Hepatocyte (in vitro differentiated cells): ENCODE results near the gene TH.

Experiments
- EZH2 ChIP-seq: fragments of 200-600 bp; sonication (generic); IDR thresholded peaks from 2 replicates; pipeline ENCODE4 v1.6.1; 2016; ENCODE audit warnings: antibody characterized with exemption, mild to moderate bottlenecking, borderline replicate concordance
- EZH2phosphoT487 ChIP-seq: fragments of 200-600 bp; sonication (generic); IDR thresholded peaks from one replicate; pipeline ENCODE4 v1.6.1; 2018; ENCODE audit warnings: antibody characterized with exemption, mild to moderate bottlenecking, low read depth, moderate library complexity; ENCODE audit not compliant: unreplicated experiment, severe bottlenecking
- TF ChIP-seq, protein P1 (sequence below): fragments of 200-600 bp; sonication (generic); IDR thresholded peaks from 2 replicates; pipeline ENCODE4 v1.5.1; 2016; ENCODE audit warnings: antibody characterized with exemption, mild to moderate bottlenecking; ENCODE audit not compliant: poor library complexity

DNA sequence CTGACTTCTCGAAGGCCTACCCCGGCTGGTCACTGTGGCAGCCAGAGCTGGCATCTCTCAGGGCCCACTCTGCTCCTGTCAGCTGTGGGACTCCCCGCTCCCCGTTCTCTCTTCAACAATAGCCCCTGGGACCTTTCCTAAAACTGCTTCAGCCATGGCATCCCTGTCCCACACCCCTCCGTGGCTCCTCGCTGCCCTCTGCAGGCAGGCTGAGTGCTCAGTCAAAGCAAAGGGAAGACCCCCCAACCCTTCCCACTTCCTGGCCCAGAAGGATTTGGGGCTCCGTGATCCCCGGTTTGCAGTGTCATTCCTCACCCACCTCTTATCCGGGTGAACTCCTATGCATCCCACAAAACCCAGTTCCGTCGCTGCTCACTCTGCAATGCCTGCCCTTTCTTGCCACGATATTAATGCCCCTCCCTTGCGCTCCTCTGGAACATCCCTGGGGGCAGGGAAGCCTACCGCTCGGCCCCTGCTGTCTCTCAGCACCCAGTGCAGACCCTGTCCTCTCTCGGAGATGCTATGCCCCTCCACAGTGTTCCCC lies 1.6 kb upstream of the TH start:
- TF ChIP-seq, protein P1, sequence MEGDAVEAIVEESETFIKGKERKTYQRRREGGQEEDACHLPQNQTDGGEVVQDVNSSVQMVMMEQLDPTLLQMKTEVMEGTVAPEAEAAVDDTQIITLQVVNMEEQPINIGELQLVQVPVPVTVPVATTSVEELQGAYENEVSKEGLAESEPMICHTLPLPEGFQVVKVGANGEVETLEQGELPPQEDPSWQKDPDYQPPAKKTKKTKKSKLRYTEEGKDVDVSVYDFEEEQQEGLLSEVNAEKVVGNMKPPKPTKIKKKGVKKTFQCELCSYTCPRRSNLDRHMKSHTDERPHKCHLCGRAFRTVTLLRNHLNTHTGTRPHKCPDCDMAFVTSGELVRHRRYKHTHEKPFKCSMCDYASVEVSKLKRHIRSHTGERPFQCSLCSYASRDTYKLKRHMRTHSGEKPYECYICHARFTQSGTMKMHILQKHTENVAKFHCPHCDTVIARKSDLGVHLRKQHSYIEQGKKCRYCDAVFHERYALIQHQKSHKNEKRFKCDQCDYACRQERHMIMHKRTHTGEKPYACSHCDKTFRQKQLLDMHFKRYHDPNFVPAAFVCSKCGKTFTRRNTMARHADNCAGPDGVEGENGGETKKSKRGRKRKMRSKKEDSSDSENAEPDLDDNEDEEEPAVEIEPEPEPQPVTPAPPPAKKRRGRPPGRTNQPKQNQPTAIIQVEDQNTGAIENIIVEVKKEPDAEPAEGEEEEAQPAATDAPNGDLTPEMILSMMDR, result peak; percentile 31
- TF ChIP-seq EZH2 (no peak), EZH2phosphoT487 (no peak)
